Memory B cell (primary cell): ENCODE measurements around the gene ERVK3-1.
A peak's percentile ranks its signal among the peaks of the same experiment; 100 is the strongest.
"Not testable (repeated sequence)": the region's sequence is repeated elsewhere in the genome, so short reads cannot be mapped to it uniquely, and the experiment has no call there.

Experiments used
- ATAC-seq: fragments of 150-1000 bp; cut with Tn5 transposase; 2 replicates; pipeline ENCODE4 v1.10.0; 2021; ENCODE audit warnings: low read depth, mild to moderate bottlenecking, moderate library complexity
- DNase-seq, 2 donors: peaks; one replicate each; pipeline ENCODE4 v3.0.0; 2022; ENCODE audit warnings: low spot score in 2 of 2
- H3K27ac Mint-ChIP-seq: one replicate; pipeline ENCODE4 v1.8.0; 2022; ENCODE audit warnings: mild to moderate bottlenecking, moderate library complexity, mixed read lengths
- H3K27me3 Mint-ChIP-seq: one replicate; pipeline ENCODE4 v1.8.0; 2022; ENCODE audit warnings: mixed read lengths
- H3K36me3 Mint-ChIP-seq: one replicate; pipeline ENCODE4 v1.8.0; 2022; ENCODE audit warnings: mild to moderate bottlenecking, mixed read lengths
- H3K4me1 Mint-ChIP-seq: one replicate; pipeline ENCODE4 v1.8.0; 2022; ENCODE audit warnings: mixed read lengths
- H3K4me3 Mint-ChIP-seq: one replicate; pipeline ENCODE4 v1.8.0; 2022; ENCODE audit warnings: mild to moderate bottlenecking, moderate library complexity, mixed read lengths
- H3K9me3 Mint-ChIP-seq: one replicate; pipeline ENCODE4 v1.8.0; 2022; ENCODE audit warnings: mixed read lengths

The ERVK3-1 gene

GRCh38 chr19:58305065-58305931 is at the start of gene ERVK3-1:
Gene ERVK3-1, plus strand, starts transcription at chr19:58305377. Its CDS starts 6,792 bp downstream, at chr19:58312169.
- H3K36me3 Mint-ChIP-seq = peaks cover 37% of the 10 kb centered on the region
- DNase-seq (peak; percentile 84 to 92), ATAC-seq (peak; percentile 91)
- H3K27ac Mint-ChIP-seq = peak within 1 kb of the TSS; percentile 99
- H3K4me1 Mint-ChIP-seq = peaks cover 15% of the 10 kb centered on the region
- H3K4me3 Mint-ChIP-seq = peak within 1 kb of the TSS; percentile 99
- no peaks in the 10 kb centered on the region for H3K27me3 Mint-ChIP-seq
- no peaks in the 10 kb centered on the region for H3K9me3 Mint-ChIP-seq

- not testable (repeated sequence) for H3K4me1 Mint-ChIP-seq, H3K27ac Mint-ChIP-seq, ATAC-seq, DNase-seq, H3K4me3 Mint-ChIP-seq, H3K27me3 Mint-ChIP-seq
- Mint-ChIP-seq H3K9me3 (peaks cover 21% of the 10 kb centered on the region), H3K36me3 (peaks cover 66% of the 10 kb centered on the region)
Measured at GRCh38 chr19:58258259-58258658, 46.9 kb upstream of the ERVK3-1 start.

GRCh38 chr19:58261600-58261967 is 43.6 kb upstream of the ERVK3-1 start:
- Mint-ChIP-seq H3K4me3 (no peak overlapping the region), H3K27me3 (no peaks in the 10 kb centered on the region), H3K27ac (no peak overlapping the region), H3K36me3 (peaks cover 44% of the 10 kb centered on the region), H3K4me1 (no peaks in the 10 kb centered on the region), H3K9me3 (peaks cover 15% of the 10 kb centered on the region)
- ATAC-seq (no peak), DNase-seq (no peak)

- DNase-seq = no peak
- Mint-ChIP-seq H3K9me3 (peaks cover 15% of the 10 kb centered on the region), H3K27ac (no peak overlapping the region), H3K4me3 (no peak overlapping the region), H3K4me1 (no peaks in the 10 kb centered on the region), H3K36me3 (peaks cover 44% of the 10 kb centered on the region), H3K27me3 (no peaks in the 10 kb centered on the region)
- no peak for ATAC-seq
Measured at GRCh38 chr19:58261968-58262921, 42.9 kb upstream of the ERVK3-1 start.

- Mint-ChIP-seq H3K36me3 (peaks cover 39% of the 10 kb centered on the region), H3K4me3 (no peak overlapping the region), H3K9me3 (peaks cover 10% of the 10 kb centered on the region), H3K27me3 (no peaks in the 10 kb centered on the region), H3K4me1 (no peaks in the 10 kb centered on the region), H3K27ac (no peak overlapping the region)
- no peak for DNase-seq
- ATAC-seq = no peak
Measured at GRCh38 chr19:58262922-58263296, 42.3 kb upstream of the ERVK3-1 start.

- Mint-ChIP-seq H3K4me3 (no peak overlapping the region), H3K9me3 (peaks cover 7% of the 10 kb centered on the region), H3K4me1 (no peaks in the 10 kb centered on the region), H3K27me3 (no peaks in the 10 kb centered on the region), H3K36me3 (peaks cover 33% of the 10 kb centered on the region), H3K27ac (no peak overlapping the region)
- DNase-seq (no peak), ATAC-seq (no peak)
Measured at GRCh38 chr19:58265100-58265499, 40.1 kb upstream of the ERVK3-1 start.

- H3K36me3 Mint-ChIP-seq = peaks cover 39% of the 10 kb centered on the region
- H3K9me3 Mint-ChIP-seq = peaks cover 6% of the 10 kb centered on the region
- no peaks in the 10 kb centered on the region for H3K27me3 Mint-ChIP-seq
- H3K27ac Mint-ChIP-seq = no peak overlapping the region
- H3K4me1 Mint-ChIP-seq = no peaks in the 10 kb centered on the region
- H3K4me3 Mint-ChIP-seq = no peak overlapping the region
- ATAC-seq (no peak), DNase-seq (no peak)
Measured at GRCh38 chr19:58268344-58268743, 36.8 kb upstream of the ERVK3-1 start.

GRCh38 chr19:58274771-58275201 is 30.4 kb upstream of the ERVK3-1 start:
- H3K4me1 Mint-ChIP-seq = peaks cover 4% of the 10 kb centered on the region
- H3K27me3 Mint-ChIP-seq = no peaks in the 10 kb centered on the region
- H3K4me3 Mint-ChIP-seq = no peak overlapping the region
- no peak for DNase-seq
- ATAC-seq = no peak
- H3K36me3 Mint-ChIP-seq = peaks cover 38% of the 10 kb centered on the region
- no peak overlapping the region for H3K27ac Mint-ChIP-seq
- H3K9me3 Mint-ChIP-seq = peaks cover 5% of the 10 kb centered on the region

GRCh38 chr19:58275564-58275963 is 29.6 kb upstream of the ERVK3-1 start:
- DNase-seq (no peak), ATAC-seq (no peak)
- Mint-ChIP-seq H3K27ac (no peak overlapping the region), H3K27me3 (no peaks in the 10 kb centered on the region), H3K36me3 (peaks cover 34% of the 10 kb centered on the region), H3K4me1 (peaks cover 11% of the 10 kb centered on the region), H3K4me3 (no peak overlapping the region), H3K9me3 (peaks cover 3% of the 10 kb centered on the region)

- peaks cover 18% of the 10 kb centered on the region for H3K36me3 Mint-ChIP-seq
- H3K27ac Mint-ChIP-seq = no peak overlapping the region
- no peak for DNase-seq
- no peaks in the 10 kb centered on the region for H3K27me3 Mint-ChIP-seq
- H3K9me3 Mint-ChIP-seq = peaks cover 2% of the 10 kb centered on the region
- H3K4me1 Mint-ChIP-seq = peaks cover 18% of the 10 kb centered on the region
- H3K4me3 Mint-ChIP-seq = peak overlapping the region; percentile 47
- ATAC-seq = no peak
Measured at GRCh38 chr19:58277197-58277596, 28.0 kb upstream of the ERVK3-1 start.

GRCh38 chr19:58277748-58278540 is 27.2 kb upstream of the ERVK3-1 start:
- Mint-ChIP-seq H3K4me1 (peaks cover 20% of the 10 kb centered on the region), H3K4me3 (peak overlapping the region; percentile 93), H3K9me3 (peaks cover 2% of the 10 kb centered on the region), H3K27me3 (no peaks in the 10 kb centered on the region), H3K27ac (peak overlapping the region; percentile 85), H3K36me3 (peaks cover 14% of the 10 kb centered on the region)
- ATAC-seq (peak; percentile 3), DNase-seq (no peak)

- H3K9me3 Mint-ChIP-seq = peaks cover 2% of the 10 kb centered on the region
- peaks cover 17% of the 10 kb centered on the region for H3K36me3 Mint-ChIP-seq
- H3K4me1 Mint-ChIP-seq = peaks cover 20% of the 10 kb centered on the region
- H3K27me3 Mint-ChIP-seq = no peaks in the 10 kb centered on the region
- ATAC-seq (peak; percentile 97), DNase-seq (peak; percentile 87 to 90)
- H3K27ac Mint-ChIP-seq = peak within 1 kb of the TSS; percentile 85
- peak within 1 kb of the TSS; percentile 93 for H3K4me3 Mint-ChIP-seq
Measured at GRCh38 chr19:58278541-58279041, 26.6 kb upstream of the ERVK3-1 start, which contains the start of gene ZNF8. Gene ZNF8, plus strand, starts transcription at chr19:58278955. Its CDS starts 127 bp downstream, at chr19:58279082.
